SW 1271 (cell line): Measurements from ENCODE around the gene NPAT.
"Not testable (repeated sequence)": the region's sequence is repeated elsewhere in the genome, so short reads cannot be mapped to it uniquely, and the experiment has no call there.

Source experiments
- DNase-seq, 2 experiments: peaks; one replicate each; lab custom pipeline; 2025; lab: John Stamatoyannopoulos, UW

The NPAT gene

GRCh38 chr11:108148556-108148955 lies 73.9 kb downstream of the NPAT start:
- no peak for DNase-seq

- no peak for DNase-seq
Observed at GRCh38 chr11:108147150-108147549, 75.3 kb downstream of the NPAT start.

GRCh38 chr11:108144615-108145014 lies 77.8 kb downstream of the NPAT start:
- no peak for DNase-seq

- no peak for DNase-seq
Observed at GRCh38 chr11:108142304-108142703, 80.1 kb downstream of the NPAT start.

DNA sequence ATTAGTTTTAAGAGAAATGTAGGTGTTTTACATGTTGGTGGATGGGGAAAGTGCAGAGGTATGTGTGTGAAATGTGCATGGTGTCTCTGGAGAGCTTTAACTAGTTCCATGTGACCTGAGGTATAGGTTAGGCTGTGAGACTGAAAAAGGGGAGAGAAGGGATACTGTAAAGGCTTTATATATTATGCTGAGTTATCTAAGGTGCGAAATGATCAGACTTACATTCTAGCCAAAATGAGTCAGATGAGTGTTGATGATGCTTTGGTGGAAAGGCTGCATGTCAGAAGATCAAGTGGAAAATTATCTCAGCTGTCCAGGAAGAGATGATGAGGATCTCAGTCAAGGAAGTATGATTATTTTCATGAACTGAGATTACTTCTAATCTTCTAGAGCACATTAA lies 85.2 kb downstream of the NPAT start:
- no peak for DNase-seq

- peak in 1 of 2 experiments; percentile 38 for DNase-seq
Observed at GRCh38 chr11:108135845-108136544, 86.4 kb downstream of the NPAT start.

DNA sequence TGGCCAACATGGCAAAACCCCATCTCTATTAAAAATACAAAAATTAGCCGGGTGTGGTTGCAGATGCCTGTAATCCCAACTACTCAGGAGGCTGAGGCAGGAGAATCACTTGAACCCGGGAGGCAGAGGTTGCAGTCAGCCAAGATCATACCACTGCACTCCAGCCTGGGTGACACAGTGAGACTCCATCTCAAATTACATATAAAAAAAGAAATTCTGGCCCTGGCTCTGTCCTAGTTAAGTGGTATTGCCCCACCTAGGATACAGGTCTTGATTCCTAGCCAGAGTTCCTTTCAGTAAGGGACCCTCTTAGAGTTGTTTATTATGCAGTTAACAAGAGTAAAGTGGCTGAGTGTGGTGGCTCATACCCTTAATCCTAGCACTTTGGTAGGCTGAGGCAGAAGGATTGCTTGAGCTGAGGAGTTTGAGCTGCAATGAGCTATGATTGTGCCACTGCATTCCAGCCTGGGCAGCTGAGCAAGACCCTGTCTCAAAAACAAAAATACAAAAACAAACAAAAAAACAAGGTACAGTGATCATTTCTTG lies 89.4 kb downstream of the NPAT start:
- not testable (repeated sequence) for DNase-seq

DNA sequence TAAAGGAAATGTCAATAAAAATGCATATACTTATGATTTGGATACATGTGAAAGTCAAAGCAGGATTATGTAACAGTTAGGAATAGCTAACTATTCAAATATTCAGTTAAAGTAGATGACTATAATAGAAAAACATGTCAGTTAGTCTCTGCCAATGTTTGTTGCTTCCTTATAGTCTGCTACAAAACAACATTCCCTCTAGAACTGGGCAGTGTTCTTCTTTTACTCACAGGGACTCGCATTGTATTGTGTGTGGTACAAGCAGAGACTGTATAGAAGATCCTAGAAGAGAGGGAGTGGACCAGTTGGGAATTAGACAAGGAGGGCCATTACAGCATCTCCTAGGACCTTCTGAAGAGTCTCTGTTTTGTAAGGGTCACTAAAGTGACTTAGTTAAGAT lies 90.4 kb downstream of the NPAT start:
- DNase-seq, result peak in 1 of 2 experiments; percentile 31

DNA sequence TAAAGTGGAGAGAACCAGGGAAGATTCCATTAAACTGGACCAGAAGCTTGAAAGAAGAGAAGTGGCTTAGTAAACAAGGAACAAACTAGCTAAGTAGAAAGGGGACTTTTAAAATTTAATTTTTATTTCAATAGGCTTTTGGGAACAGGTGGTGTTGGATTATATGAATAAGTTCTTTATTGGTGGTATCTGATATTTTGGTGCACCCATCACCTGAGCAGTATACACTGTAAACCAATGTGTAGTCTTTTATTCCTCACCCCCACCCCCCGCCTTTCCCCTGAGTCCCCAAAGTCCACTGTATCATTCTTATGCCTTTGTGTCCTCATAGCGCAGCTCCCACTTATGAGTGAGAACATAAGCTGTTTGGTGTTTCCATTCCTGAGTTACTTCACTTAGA lies 93.7 kb downstream of the NPAT start:
- DNase-seq, result no peak

DNA sequence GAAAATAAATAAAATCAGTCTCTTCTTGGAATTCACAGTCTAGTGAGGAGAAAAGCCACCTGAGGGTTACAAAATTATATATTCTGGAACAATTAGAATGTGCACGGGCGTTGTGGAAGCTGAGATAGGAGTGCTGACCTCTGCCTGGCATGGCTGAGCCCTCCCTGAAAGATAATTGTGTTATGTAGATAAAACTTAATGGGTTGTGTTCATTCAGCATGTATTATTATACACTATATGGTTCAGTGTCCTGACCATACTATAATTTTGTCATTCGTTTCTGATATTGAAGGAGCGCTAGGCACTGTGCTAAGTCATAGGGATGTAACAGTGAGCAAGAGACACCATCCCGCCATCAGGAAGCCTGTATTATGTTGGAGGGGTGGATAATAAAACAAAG lies 97.3 kb downstream of the NPAT start:
- DNase-seq, result no peak

DNA sequence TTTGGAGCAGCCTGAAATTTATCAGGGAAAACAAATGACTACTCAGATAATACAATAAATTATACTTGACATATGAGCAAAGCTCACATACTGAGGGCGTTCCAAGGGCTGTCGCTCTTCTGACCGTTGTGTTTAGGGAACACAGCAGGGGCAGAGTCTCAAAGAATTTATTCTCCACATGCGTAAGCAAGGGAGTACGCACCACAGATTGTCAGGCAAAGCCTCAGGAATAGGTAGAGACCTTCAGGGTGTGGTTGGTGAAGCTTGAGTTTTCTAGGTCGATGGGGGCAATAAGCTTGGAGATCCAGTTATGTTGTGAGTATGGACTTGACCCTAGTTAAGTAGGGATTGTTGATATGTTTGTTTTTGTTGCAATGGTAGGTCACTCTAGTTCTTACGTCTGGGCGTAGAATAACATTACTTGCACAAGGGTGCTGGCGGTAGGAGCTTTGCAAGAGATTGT lies 100.2 kb downstream of the NPAT start:
- no peak for DNase-seq

- peak; percentile 94 to 96 for DNase-seq
Observed at GRCh38 chr11:108121274-108122155, 100.9 kb downstream of the NPAT start, which contains the start of gene ACAT1. ACAT1 (plus strand) TSS chr11:108121567; CDS start chr11:108121607, 40 bp downstream.

DNA sequence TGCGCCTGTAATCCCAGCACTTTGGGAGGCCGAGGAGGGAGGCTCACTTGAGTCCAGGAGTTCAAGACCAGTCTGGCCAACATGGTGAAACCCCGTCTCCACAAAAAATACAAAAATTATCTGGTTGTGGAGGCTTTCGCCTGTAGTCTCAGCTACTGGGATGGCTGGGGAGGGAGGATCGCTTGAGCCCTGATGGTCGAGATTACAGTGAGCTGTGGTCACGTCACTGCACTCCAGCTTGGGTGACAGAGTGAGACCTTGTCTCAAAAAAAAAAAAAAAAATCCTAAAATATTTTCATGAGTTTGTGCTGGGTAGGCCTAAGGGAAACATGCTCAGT lies 101.5 kb downstream of the NPAT start:
- not testable (repeated sequence) for DNase-seq

DNA sequence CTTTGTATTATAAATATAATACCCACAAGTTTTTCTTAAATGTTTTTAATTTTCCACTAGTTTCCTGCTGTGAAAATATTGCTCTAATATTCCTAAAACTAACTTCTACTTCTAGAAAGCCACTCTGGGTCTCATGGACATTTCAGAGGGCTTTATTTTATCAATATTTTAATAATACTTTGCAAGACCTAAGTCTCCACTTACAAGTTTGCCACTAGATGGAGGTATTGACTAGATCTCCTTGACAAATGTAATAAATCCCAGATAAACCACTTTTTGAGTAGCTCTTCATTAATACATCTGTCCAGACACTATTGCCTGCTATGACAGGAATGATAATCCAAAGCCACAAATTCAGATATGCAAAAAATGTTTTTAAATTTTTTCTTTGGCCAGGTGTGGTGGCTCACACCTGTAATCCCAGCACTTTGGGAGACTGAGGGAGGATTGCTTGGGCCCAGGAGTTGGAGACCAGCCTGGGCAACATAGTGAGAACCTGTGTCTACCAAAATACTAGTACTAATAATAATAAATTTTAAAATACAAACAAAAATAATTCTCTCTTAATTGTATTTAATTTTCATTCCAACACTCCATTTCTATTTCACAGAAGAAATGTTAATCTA lies 104.6 kb downstream of the NPAT start:
- peak; percentile 74 to 82 for DNase-seq

GRCh38 chr11:108115500-108116140 lies 106.8 kb downstream of the NPAT start:
- no peak for DNase-seq

DNA sequence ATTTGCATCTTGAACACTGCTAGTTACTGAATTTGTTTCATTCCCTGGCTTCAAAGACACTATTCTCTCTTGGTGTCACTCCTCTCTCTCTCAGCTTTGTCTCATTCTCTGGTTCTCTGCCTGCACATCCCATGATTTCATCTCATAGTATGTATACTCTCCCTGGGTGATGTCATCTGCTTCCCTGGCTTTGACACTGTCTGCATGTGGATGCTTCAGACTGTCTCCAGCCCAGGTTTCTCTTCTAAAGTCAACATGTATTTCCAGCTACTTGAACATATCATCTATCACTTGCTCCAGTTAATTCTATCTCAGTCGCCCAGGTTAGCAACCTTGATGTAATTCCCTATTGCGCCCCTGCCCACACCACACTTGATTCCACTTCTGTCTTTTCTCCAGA lies 110.4 kb downstream of the NPAT start:
- DNase-seq, result no peak

DNA sequence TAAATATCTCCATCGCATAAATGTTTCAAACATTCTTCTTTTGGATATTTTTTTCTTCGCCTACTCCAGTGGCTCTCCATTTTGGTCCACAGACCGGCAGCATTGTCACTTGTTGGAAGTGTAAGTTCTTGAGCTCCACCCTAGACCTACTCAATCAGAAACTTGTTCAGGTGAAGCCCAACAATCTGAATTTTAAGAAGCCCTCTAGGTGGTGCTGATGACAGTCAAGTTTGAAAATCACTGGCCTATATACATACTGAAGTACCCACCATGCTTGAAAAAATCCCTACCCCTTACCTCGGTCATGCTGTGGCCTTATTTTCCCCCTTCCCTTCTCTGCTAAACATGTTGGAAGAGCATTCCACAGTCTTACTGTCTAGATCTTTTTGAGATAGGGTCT lies 111.3 kb downstream of the NPAT start:
- no peak for DNase-seq
